H1 (cell line): ENCODE measurements around the gene ATP9B. TPM values are rescaled to one million over a fixed set of nuclear protein-coding genes. Genes with fewer than 3 reads are reported as not detected.

Experiments used
- CBX8 ChIP-seq: fragments of 300-800, 300-1000 bp; sonication (generic); IDR thresholded peaks from 2 replicates; pipeline ENCODE4 v1.7.1; 2016; ENCODE audit warnings: low read depth, low read length, borderline replicate concordance
- EGR1 ChIP-seq: IDR thresholded peaks from 2 replicates; pipeline ENCODE4 v1.6.1; 2011; ENCODE audit warnings: low read depth, low read length, borderline replicate concordance
- KDM1A ChIP-seq: fragments of 200-600, 300-600 bp; sonication (generic); IDR thresholded peaks from 2 replicates; pipeline ENCODE4 v1.7.1; 2016; ENCODE audit warnings: mild to moderate bottlenecking, low read length, borderline replicate concordance
- MAX ChIP-seq: IDR thresholded peaks from 2 replicates; pipeline ENCODE4 v1.6.1; 2012; ENCODE audit warnings: inconsistent platforms
- NANOG ChIP-seq: IDR thresholded peaks from 2 replicates; pipeline ENCODE4 v1.6.1; 2011; ENCODE audit warnings: low read length, low read depth, mild to moderate bottlenecking, inconsistent platforms; ENCODE audit not compliant: insufficient read depth, poor library complexity, severe bottlenecking
- PHF8 ChIP-seq: fragments of 200-600 bp; sonication (generic); conservative IDR thresholded peaks from 2 replicates; pipeline ENCODE4 v1.7.1; 2012; ENCODE audit warnings: low read depth, mild to moderate bottlenecking, inconsistent platforms, low read length, moderate library complexity
- TCF12 ChIP-seq: IDR thresholded peaks from 2 replicates; pipeline ENCODE4 v1.6.1; 2011; ENCODE audit warnings: low read depth, mild to moderate bottlenecking, low read length
- polyA plus RNA-seq, 7 experiments: library from polyadenylated mRNA; depleted of rRNA in 3 of 7; stranded (reverse) in 5 of 7; unstranded in 2 of 7; fragments of >200 nt in 5 of 7; fragments of 200-250 nt in 2 of 7; gene quantifications; 1 replicate in 5 of 7; 2 replicates in 1 of 7; 4 replicates in 1 of 7; pipeline versions ENCODE4 v1.2.1 to v1.2.3, GENCODE V29; 2011 to 2013; ENCODE audit warnings: missing spikeins in 2 of 7, mixed read lengths in 2 of 7
- total RNA-seq: library from RNA; stranded (reverse); fragmentation: NEBNext Ultra II Directional; extraction: Animal tissue kit (Norgen Biotek cat#: 25700); gene quantifications from 2 replicates; pipeline ENCODE4 v1.2.1, GENCODE V29; 2021

Gene ATP9B
- total and polyA plus RNA-seq, 2 of the 8 experiments (the other 6 are each of a cell fraction or from before 2014, with no cell fraction given) = 15.1 to 21.7 TPM

DNA sequence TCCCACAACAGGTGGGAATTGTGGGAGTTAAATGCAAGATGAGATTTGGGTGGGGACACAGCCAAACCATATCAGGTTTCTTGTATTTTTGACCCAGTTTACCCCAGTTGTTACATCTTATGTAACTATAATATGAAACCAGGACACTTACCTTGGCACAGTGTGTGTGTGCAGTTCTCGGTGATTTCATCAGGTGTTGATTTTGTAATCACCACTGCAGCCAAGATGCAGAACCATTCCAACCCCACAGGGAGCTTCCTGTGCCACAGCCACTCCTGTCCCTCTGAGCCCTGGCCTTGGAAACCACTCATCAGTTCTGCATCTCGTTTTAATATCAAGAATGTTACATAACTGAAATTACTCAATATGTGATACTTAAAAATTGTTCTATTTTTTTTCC, 31.8 kb downstream of the ATP9B start (continued):
- TF ChIP-seq CBX8 (no peak), MAX (no peak), TCF12 (no peak), KDM1A (no peak), PHF8 (no peak), NANOG (no peak), EGR1 (no peak)
